CD4-positive, alpha-beta memory T cell (primary cell): ENCODE measurements around the gene ARIH2. TPM values are rescaled to one million over a fixed set of nuclear protein-coding genes. Genes with fewer than 3 reads are reported as not detected.

Source experiments
- CTCF ChIA-PET: fragments of 350-600 bp; sonication (Branson Sonifier 250); formaldehyde crosslinking; loops from one replicate; lab custom pipeline; 2021; ENCODE audit warnings: inconsistent platforms; ENCODE audit not compliant: partially characterized antibody; lab: Charles Lee
- POLR2A ChIA-PET: fragments of 350-600 bp; sonication (Branson Sonifier 250); formaldehyde crosslinking; loops from one replicate; lab custom pipeline; 2021; ENCODE audit not compliant: partially characterized antibody; lab: Charles Lee
- DNase-seq, 5 donors: peaks; one replicate each; pipeline versions ENCODE4 v3.0.0 to v3.0.0-alpha.2; 2020 to 2022; ENCODE audit warnings: mixed read lengths in 1 of 5
- H3K27ac ChIP-seq: one replicate; pipeline ENCODE4 v1.7.0; 2013; ENCODE audit warnings: low read depth, low read length
- H3K27me3 ChIP-seq: 2 replicates; pipeline ENCODE4 v1.7.0; 2013; ENCODE audit warnings: mild to moderate bottlenecking, low read length, moderate library complexity; ENCODE audit not compliant: insufficient read depth
- H3K36me3 ChIP-seq: 2 replicates; pipeline ENCODE4 v1.7.0; 2013; ENCODE audit warnings: mild to moderate bottlenecking, low read length, moderate library complexity; ENCODE audit not compliant: insufficient read depth
- H3K4me1 ChIP-seq: 2 replicates; pipeline ENCODE4 v1.7.0; 2013; ENCODE audit warnings: mild to moderate bottlenecking, low read length, moderate library complexity; ENCODE audit not compliant: insufficient read depth
- H3K4me3 ChIP-seq, 2 donors: one replicate each; pipeline ENCODE4 v1.7.0; 2013; ENCODE audit warnings: low read length in 2 of 2, mild to moderate bottlenecking in 1 of 2
- H3K9me3 ChIP-seq, 2 donors: one replicate each; pipeline ENCODE4 v1.7.0; 2013; ENCODE audit warnings: low read length in 2 of 2, control low read depth in 1 of 2; ENCODE audit not compliant: control insufficient read depth in 1 of 2
- H3K27ac Mint-ChIP-seq, 7 donors: one replicate each; pipeline ENCODE4 v1.8.0; 2020 to 2021; ENCODE audit warnings: mixed read lengths in 7 of 7, mild to moderate bottlenecking in 6 of 7, inconsistent platforms in 3 of 7, moderate library complexity in 3 of 7
- H3K27me3 Mint-ChIP-seq, 2 donors: one replicate each; pipeline ENCODE4 v1.8.0; 2020 to 2021; ENCODE audit warnings: mixed read lengths in 2 of 2
- H3K36me3 Mint-ChIP-seq, 2 donors: one replicate each; pipeline ENCODE4 v1.8.0; 2020 to 2021; ENCODE audit warnings: mixed read lengths in 2 of 2, inconsistent platforms in 1 of 2, mild to moderate bottlenecking in 1 of 2
- H3K4me1 Mint-ChIP-seq, 4 donors: one replicate each; pipeline ENCODE4 v1.8.0; 2020 to 2021; ENCODE audit warnings: mixed read lengths in 4 of 4, mild to moderate bottlenecking in 1 of 4
- H3K4me3 Mint-ChIP-seq, 8 donors: one replicate each; pipeline ENCODE4 v1.8.0; 2020 to 2021; ENCODE audit warnings: mixed read lengths in 8 of 8, mild to moderate bottlenecking in 7 of 8, moderate library complexity in 6 of 8, inconsistent platforms in 3 of 8
- H3K9me3 Mint-ChIP-seq, 8 donors: one replicate each; pipeline ENCODE4 v1.8.0; 2020 to 2021; ENCODE audit warnings: mixed read lengths in 8 of 8, mild to moderate bottlenecking in 5 of 8, inconsistent platforms in 3 of 8, moderate library complexity in 1 of 8
- intact Hi-C: fragments of 100-400 bp; cut with micrococcal nuclease; formaldehyde crosslinking; loops from one replicate; pipeline ENCODE4 v1.15.1; 2023
- polyA plus RNA-seq, 2 donors: library from polyadenylated mRNA; unstranded; fragments of 300-500 nt; fragmentation: Illumina TruSeq; gene quantifications; one replicate each; pipeline ENCODE4 v1.2.3, GENCODE V29; 2021
- total RNA-seq, 2 experiments: library from RNA; stranded (reverse); gene quantifications; one replicate each; pipeline ENCODE4 v1.2.3, GENCODE V29; 2021

Gene ARIH2
- total and polyA plus RNA-seq, 4 experiments from 2014 or later, result 109 to 153 (median 145) TPM

- Mint-ChIP-seq H3K4me1 (peaks cover 17 to 52% (median 24%) of the 10 kb centered on the region in 4 donors), H3K27ac (peak within 1 kb of the TSS; percentile 94 to 100 (median 99)), H3K9me3 (peaks cover 0 to 4% (median 0%) of the 10 kb centered on the region in 8 donors), H3K27me3 (no peaks in the 10 kb centered on the region), H3K4me3 (peak within 1 kb of the TSS; percentile 90 to 97 (median 92)), H3K36me3 (peaks cover 37 to 62% of the 10 kb centered on the region in 2 donors)
- Histone ChIP-seq H3K4me3 (peak within 1 kb of the TSS; percentile 64 to 77), H3K27ac (peak within 1 kb of the TSS; percentile 93), H3K36me3 (peaks cover 48% of the 10 kb centered on the region), H3K9me3 (no peaks in the 10 kb centered on the region), H3K4me1 (peaks cover 21% of the 10 kb centered on the region), H3K27me3 (no peaks in the 10 kb centered on the region)
- intact Hi-C loops, result loop anchor here (1.0 to 10.0 kb wide), 6 partner anchors 8 to 316 kb away; partner anchors contain the start of genes USP4 and WDR6
- POLR2A ChIA-PET, result interaction anchor here (0.6 to 17.6 kb wide), 28 partner anchors 8 to 441 kb away, joined by 3 to 629 read pairs (median 4); partner anchors contain the start of genes ARIH2, CCDC71, DAG1 and DALRD3
- DNase-seq, result peak; percentile 91 to 93 (median 93)
- CTCF ChIA-PET, result interaction anchor here (0.9 to 4.1 kb wide), 6 partner anchors 12 to 65 kb away, joined by 3 to 61 read pairs (median 6); partner anchors contain the start of genes P4HTM, QRICH1 and WDR6
Observed at GRCh38 chr3:49028673-49029562, 110.3 kb downstream of the ARIH2 start, which contains the start of gene IMPDH2. Gene IMPDH2, minus strand, starts transcription at chr3:49029398. Its CDS starts 48 bp downstream, at chr3:49029350.

- Mint-ChIP-seq H3K27me3 (no peaks in the 10 kb centered on the region), H3K4me3 (peak overlapping the region; percentile 90 to 97 (median 92)), H3K36me3 (peaks cover 33 to 58% of the 10 kb centered on the region in 2 donors), H3K4me1 (peaks cover 16 to 46% (median 24%) of the 10 kb centered on the region in 4 donors), H3K9me3 (peaks cover 0 to 4% (median 0%) of the 10 kb centered on the region in 8 donors), H3K27ac (peak overlapping the region; percentile 94 to 100 (median 99))
- ChIA-PET CTCF (interaction anchor here (0.9 to 4.1 kb wide), 6 partner anchors 12 to 65 kb away, joined by 3 to 61 read pairs (median 6); partner anchors contain the start of genes P4HTM, QRICH1 and WDR6), POLR2A (interaction anchor here (0.6 to 17.6 kb wide), 27 partner anchors 8 to 440 kb away, joined by 3 to 629 read pairs (median 4); partner anchors contain the start of genes ARIH2, CCDC71, DAG1 and DALRD3)
- peak overlapping the region in 1 of 2 donors; percentile 77 for H3K4me3 ChIP-seq
- H3K27me3 ChIP-seq, result no peaks in the 10 kb centered on the region
- peaks cover 21% of the 10 kb centered on the region for H3K4me1 ChIP-seq
- H3K27ac ChIP-seq, result peak overlapping the region; percentile 93
- no peak for DNase-seq
- peaks cover 49% of the 10 kb centered on the region for H3K36me3 ChIP-seq
- H3K9me3 ChIP-seq, result no peaks in the 10 kb centered on the region
- intact Hi-C loops, result loop anchor here (1.0 to 10.0 kb wide), 6 partner anchors 8 to 315 kb away; partner anchors contain the start of genes USP4 and WDR6
Observed at GRCh38 chr3:49029563-49029884, 110.9 kb downstream of the ARIH2 start.

GRCh38 chr3:49030321-49030720, 111.7 kb downstream of the ARIH2 start:
- H3K27me3 ChIP-seq, result no peaks in the 10 kb centered on the region
- Mint-ChIP-seq H3K27me3 (no peaks in the 10 kb centered on the region), H3K27ac (peak overlapping the region in 6 of 7 donors; percentile 38 to 100 (median 86)), H3K4me3 (no peak overlapping the region), H3K36me3 (peaks cover 35 to 56% of the 10 kb centered on the region in 2 donors), H3K4me1 (peaks cover 16 to 40% (median 24%) of the 10 kb centered on the region in 4 donors), H3K9me3 (peaks cover 0 to 4% (median 0%) of the 10 kb centered on the region in 8 donors)
- intact Hi-C loops, result no loop called here
- DNase-seq, result no peak
- ChIA-PET CTCF (interaction anchor here (0.6 kb wide), 1 partner anchor 19 kb away, joined by 3 read pairs; no protein-coding TSS in a partner anchor), POLR2A (interaction anchor here (1.5 to 4.2 kb wide), 3 partner anchors 9 to 41 kb away, joined by 5 to 24 read pairs (median 9); partner anchors contain the start of genes NDUFAF3, P4HTM and WDR6)
- peaks cover 45% of the 10 kb centered on the region for H3K36me3 ChIP-seq
- no peak overlapping the region for H3K4me3 ChIP-seq
- no peaks in the 10 kb centered on the region for H3K9me3 ChIP-seq
- peaks cover 21% of the 10 kb centered on the region for H3K4me1 ChIP-seq
- H3K27ac ChIP-seq, result peak overlapping the region; percentile 93

- H3K27me3 ChIP-seq, result no peaks in the 10 kb centered on the region
- peaks cover 31% of the 10 kb centered on the region for H3K36me3 ChIP-seq
- peaks cover 17% of the 10 kb centered on the region for H3K4me1 ChIP-seq
- no peak overlapping the region for H3K4me3 Mint-ChIP-seq
- H3K9me3 ChIP-seq, result no peaks in the 10 kb centered on the region
- ChIA-PET CTCF (interaction anchor here (1.0 to 3.5 kb wide), 2 partner anchors 44 to 45 kb away, joined by 3 to 12 read pairs; no protein-coding TSS in a partner anchor), POLR2A (interaction anchor here (2.1 to 4.2 kb wide), 2 partner anchors 11 to 25 kb away, joined by 9 to 24 read pairs; partner anchors contain the start of genes NDUFAF3 and WDR6)
- no peak overlapping the region for H3K4me3 ChIP-seq
- intact Hi-C loops, result no loop called here
- DNase-seq, result no peak
- H3K27me3 Mint-ChIP-seq, result no peaks in the 10 kb centered on the region
- peaks cover 14 to 22% (median 18%) of the 10 kb centered on the region in 4 donors for H3K4me1 Mint-ChIP-seq
- peaks cover 35 to 58% of the 10 kb centered on the region in 2 donors for H3K36me3 Mint-ChIP-seq
- H3K9me3 Mint-ChIP-seq, result peaks cover 0 to 4% (median 0%) of the 10 kb centered on the region in 8 donors
- no peak overlapping the region for H3K27ac ChIP-seq
- H3K27ac Mint-ChIP-seq, result peak overlapping the region in 2 of 7 donors; percentile 4 to 55
Observed at GRCh38 chr3:49032646-49033304, 114.1 kb downstream of the ARIH2 start.

GRCh38 chr3:49034650-49035049, 116.0 kb downstream of the ARIH2 start:
- H3K27ac ChIP-seq, result no peak overlapping the region
- peaks cover 1% of the 10 kb centered on the region for H3K4me1 ChIP-seq
- no peak overlapping the region for H3K4me3 ChIP-seq
- Mint-ChIP-seq H3K36me3 (peaks cover 35 to 52% of the 10 kb centered on the region in 2 donors), H3K27ac (peak overlapping the region in 4 of 7 donors; percentile 30 to 58 (median 44)), H3K9me3 (no peaks in the 10 kb centered on the region), H3K4me1 (peaks cover 0 to 7% (median 2%) of the 10 kb centered on the region in 4 donors), H3K4me3 (no peak overlapping the region), H3K27me3 (no peaks in the 10 kb centered on the region)
- no peaks in the 10 kb centered on the region for H3K9me3 ChIP-seq
- no peak for DNase-seq
- ChIA-PET POLR2A (interaction anchor here (0.6 kb wide), 2 partner anchors 17 to 730 kb away, joined by 3 read pairs; no protein-coding TSS in a partner anchor), CTCF (interaction anchor here (1.3 to 1.5 kb wide), 2 partner anchors 13 to 45 kb away, joined by 4 to 6 read pairs; partner anchors contain the start of genes NDUFAF3 and P4HTM)
- H3K36me3 ChIP-seq, result peaks cover 31% of the 10 kb centered on the region
- intact Hi-C loops, result no loop called here
- no peaks in the 10 kb centered on the region for H3K27me3 ChIP-seq

- ChIA-PET CTCF (no interaction called here), POLR2A (no interaction called here)
- no peak for DNase-seq
- Mint-ChIP-seq H3K4me1 (peaks cover 0 to 6% (median 0%) of the 10 kb centered on the region in 4 donors), H3K4me3 (no peak overlapping the region), H3K9me3 (no peaks in the 10 kb centered on the region), H3K27ac (peak overlapping the region in 1 of 7 donors; percentile 79), H3K36me3 (peaks cover 38 to 52% of the 10 kb centered on the region in 2 donors), H3K27me3 (no peaks in the 10 kb centered on the region)
- Histone ChIP-seq H3K9me3 (no peaks in the 10 kb centered on the region), H3K27me3 (no peaks in the 10 kb centered on the region), H3K4me3 (no peak overlapping the region), H3K36me3 (peaks cover 31% of the 10 kb centered on the region), H3K27ac (no peak overlapping the region), H3K4me1 (no peaks in the 10 kb centered on the region)
- intact Hi-C loops, result no loop called here
Observed at GRCh38 chr3:49035281-49035680, 116.6 kb downstream of the ARIH2 start.
